HepG2 (cell line): ENCODE results near the gene SLC6A16. TPM values are rescaled to one million over a fixed set of nuclear protein-coding genes. Genes with fewer than 3 reads are reported as not detected.
"Not testable (repeated sequence)": the region's sequence is repeated elsewhere in the genome, so short reads cannot be mapped to it uniquely, and the experiment has no call there.

Experiments
- ATAC-seq: fragments of 200-7000 bp; cut with Tn5 transposase; 3 replicates; pipeline ENCODE4 v1.9.1; 2020; ENCODE audit warnings: mild to moderate bottlenecking, moderate library complexity
- BruUV-seq: library from RNA; stranded (reverse); fragments of 400-500 nt; replicated peaks from 2 replicates; lab custom pipeline; 2021; lab: Mats Ljungman, UMichigan
- CTCF ChIA-PET: fragments of 300-600 bp; formaldehyde crosslinking; extraction: SDS; loops from one replicate; lab custom pipeline; 2021; ENCODE audit warnings: low total read pairs, inconsistent platforms, low intra/inter-chr PET ratio; lab: Yijun Ruan, JAX
- POLR2A ChIA-PET: fragments of 350-600 bp; sonication (Branson Sonifier 250); formaldehyde crosslinking; loops from one replicate; lab custom pipeline; 2020; ENCODE audit warnings: antibody characterized with exemption, inconsistent platforms; lab: Yijun Ruan, JAX
- DNase-seq: peaks from one replicate; pipeline ENCODE4 v3.0.0-alpha.2; 2015; ENCODE audit warnings: low spot score
- FAIRE-seq: peaks from 3 replicates; lab custom pipeline; 2011; peaks lifted over from hg19 to GRCh38; lab: Jason Lieb, UNC
- H2AFZ ChIP-seq: one replicate; pipeline ENCODE4 v1.6.1; 2011; ENCODE audit warnings: low read length, inconsistent platforms
- H3K27ac ChIP-seq: fragments of 300-600 bp; 3 replicates; pipeline ENCODE4 v1.8.0; 2011; ENCODE audit warnings: mixed run types, mild to moderate bottlenecking, mixed read lengths, low read length, inconsistent platforms; ENCODE audit not compliant: insufficient read depth; ENCODE audit errors: extremely low read length
- H3K27me3 ChIP-seq, 2 experiments: fragments of 200-600 bp in 1 of 2; 2 replicates in 1 of 2; 3 replicates in 1 of 2; pipeline versions ENCODE4 v1.6.0 to v1.8.0; 2011; ENCODE audit warnings: low read length in 2 of 2, mild to moderate bottlenecking in 2 of 2, moderate library complexity in 2 of 2, inconsistent platforms in 1 of 2; ENCODE audit not compliant: insufficient read depth in 2 of 2, control insufficient read depth in 1 of 2
- H3K36me3 ChIP-seq, 2 experiments: fragments of 200-600 bp in 1 of 2; replicated peaks in 1 of 2; 2 replicates in 1 of 2; 3 replicates in 1 of 2; pipeline versions ENCODE4 v1.5.1 to v1.8.0; 2011; ENCODE audit warnings: low read length in 2 of 2, inconsistent platforms in 1 of 2; ENCODE audit not compliant: insufficient read depth in 2 of 2, control insufficient read depth in 1 of 2
- H3K4me1 ChIP-seq: 2 replicates; pipeline ENCODE4 v1.5.1; 2012; ENCODE audit warnings: low read length, inconsistent platforms; ENCODE audit not compliant: insufficient read depth
- H3K4me2 ChIP-seq: 2 replicates; pipeline ENCODE4 v1.6.0; 2011; ENCODE audit warnings: low read depth, low read length, inconsistent platforms
- H3K4me3 ChIP-seq, 3 experiments: fragments of 200-600 bp in 1 of 3; sonication (generic), shearing (Covaris generic) in 1 of 3; replicated peaks in 1 of 3; 2 replicates each; pipeline ENCODE4 v1.5.1; 2011 to 2016; ENCODE audit warnings: low read length in 3 of 3, inconsistent platforms in 2 of 3, low read depth in 2 of 3, mild to moderate bottlenecking in 2 of 3, control low read depth in 1 of 3, mixed read lengths in 1 of 3; ENCODE audit not compliant: insufficient read depth in 1 of 3
- H3K79me2 ChIP-seq: one replicate; pipeline ENCODE4 v1.6.1; 2011; ENCODE audit warnings: low read length, inconsistent platforms; ENCODE audit not compliant: insufficient read depth
- H3K9ac ChIP-seq: 2 replicates; pipeline ENCODE4 v1.6.0; 2011; ENCODE audit warnings: mild to moderate bottlenecking, low read depth, low read length, inconsistent platforms; ENCODE audit not compliant: insufficient read depth
- H3K9me3 ChIP-seq: 2 replicates; pipeline ENCODE4 v1.5.1; 2012; ENCODE audit warnings: mild to moderate bottlenecking, low read length
- H4K20me1 ChIP-seq: 2 replicates; pipeline ENCODE4 v1.6.0; 2011; ENCODE audit warnings: inconsistent platforms, mild to moderate bottlenecking, low read length, moderate library complexity; ENCODE audit not compliant: insufficient read depth
- MBNL3 ChIP-seq: fragments of 250-450 bp; sonication (Bioruptor Pico); conservative IDR thresholded peaks from 2 replicates; pipeline ENCODE4 v1.8.0; 2022; ENCODE audit warnings: mild to moderate bottlenecking, inconsistent platforms
- NKX3-1 ChIP-seq: sonication (generic); formaldehyde crosslinking; IDR thresholded peaks from 2 replicates; pipeline ENCODE4 v1.5.0; 2020; ENCODE audit warnings: missing genetic modification reagents
- WGBS: methylation state at CpG from one replicate; pipeline ENCODE4 v1.1.6; 2017; ENCODE audit warnings: low lambda C conversion rate; 5-methylcytosine and 5-hydroxymethylcytosine counted together
- in situ Hi-C: cut with HindIII; loops from 2 replicates; pipeline ENCODE4 v1.10.0; 2017; ENCODE audit warnings: low pct_unique_long_range_greater_than_20kb; ENCODE audit not compliant: extremely low pct_ligation_motif_present
- intact Hi-C: fragments of 100-400 bp; cut with micrococcal nuclease; formaldehyde crosslinking; loops from one replicate; pipeline ENCODE4 v1.10.0; 2022; ENCODE audit not compliant: unreplicated experiment
- polyA plus RNA-seq, 8 experiments: library from polyadenylated mRNA; depleted of rRNA in 3 of 8; stranded (reverse) in 7 of 8; unstranded in 1 of 8; fragments of >200 nt; fragmentation: Illumina TruSeq in 4 of 8; extraction: Trizol in 4 of 8; gene quantifications; 2 replicates each; pipeline versions ENCODE4 v1.2.1 to v1.2.3, GENCODE V29; 2011 to 2016; ENCODE audit warnings: low read depth in 4 of 8, missing spikeins in 1 of 8, mixed read lengths in 1 of 8; ENCODE audit not compliant: insufficient read depth in 1 of 8
- total RNA-seq, 5 experiments: library from RNA; depleted of rRNA; stranded (reverse); fragments of >200 nt; fragmentation: Illumina TruSeq; extraction: Trizol; gene quantifications; 2 replicates each; pipeline ENCODE4 v1.2.3, GENCODE V29; 2016; ENCODE audit warnings: low read depth in 1 of 5

Gene SLC6A16
- total and polyA plus RNA-seq, 2 of the 13 experiments (the other 11 are each of a cell fraction or from before 2014, with no cell fraction given) = 0.07 to 0.18 TPM

DNA sequence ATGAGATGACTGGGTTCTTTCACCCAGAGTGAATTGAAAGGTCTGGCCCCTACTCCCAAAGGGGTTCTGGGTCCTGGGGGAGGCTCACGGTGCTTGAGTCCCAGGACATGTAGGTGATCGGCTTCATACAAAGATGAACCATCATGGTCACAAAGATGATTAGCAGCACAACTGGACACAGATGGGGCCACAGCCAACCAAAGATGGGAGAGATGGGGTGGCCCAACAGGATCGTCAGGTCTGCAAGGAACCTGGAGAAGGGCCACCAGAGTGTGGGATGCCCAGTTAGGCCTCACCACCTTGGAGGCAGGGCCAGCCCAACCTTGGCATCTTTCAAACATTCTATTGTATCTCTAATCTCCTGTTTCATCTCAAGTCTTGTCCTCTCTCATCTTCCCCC, 34.5 kb downstream of the SLC6A16 start (continued):
- TF ChIP-seq NKX3-1 (CRISPR knock-in tag) = no peak
- no peak for TF ChIP-seq MBNL3 (CRISPR knock-in tag)

DNA sequence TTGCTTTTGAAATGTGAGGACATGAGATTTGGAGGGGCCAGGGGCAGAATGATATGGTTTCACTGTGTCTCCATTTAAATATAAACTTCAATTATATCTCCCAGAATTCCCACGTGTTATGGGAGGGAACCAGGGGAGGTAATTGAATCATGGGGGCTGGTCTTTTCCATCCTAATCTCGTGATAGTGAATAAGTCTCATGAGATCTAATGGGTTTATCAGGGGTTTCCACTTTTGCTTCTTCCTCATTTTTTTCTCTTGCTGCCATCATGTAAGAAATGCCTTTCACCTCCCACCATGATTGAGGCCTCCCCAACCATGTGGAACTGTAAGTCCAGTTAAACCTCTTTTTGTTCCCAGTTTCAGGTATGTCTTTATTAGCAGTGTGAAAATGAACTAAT, 35.7 kb downstream of the SLC6A16 start:
- CTCF ChIA-PET, FAIRE-seq, DNase-seq, H3K4me2 ChIP-seq, H3K4me1 ChIP-seq, ATAC-seq, intact Hi-C loops, H3K4me3 ChIP-seq, POLR2A ChIA-PET, H3K9me3 ChIP-seq, in situ Hi-C loops, H4K20me1 ChIP-seq, H3K9ac ChIP-seq, H2AFZ ChIP-seq, BruUV-seq, H3K27me3 ChIP-seq, H3K27ac ChIP-seq, H3K79me2 ChIP-seq, H3K36me3 ChIP-seq: not testable (repeated sequence)
- 6% methylated on average over 2 of the region's 2 CpGs for WGBS

DNA sequence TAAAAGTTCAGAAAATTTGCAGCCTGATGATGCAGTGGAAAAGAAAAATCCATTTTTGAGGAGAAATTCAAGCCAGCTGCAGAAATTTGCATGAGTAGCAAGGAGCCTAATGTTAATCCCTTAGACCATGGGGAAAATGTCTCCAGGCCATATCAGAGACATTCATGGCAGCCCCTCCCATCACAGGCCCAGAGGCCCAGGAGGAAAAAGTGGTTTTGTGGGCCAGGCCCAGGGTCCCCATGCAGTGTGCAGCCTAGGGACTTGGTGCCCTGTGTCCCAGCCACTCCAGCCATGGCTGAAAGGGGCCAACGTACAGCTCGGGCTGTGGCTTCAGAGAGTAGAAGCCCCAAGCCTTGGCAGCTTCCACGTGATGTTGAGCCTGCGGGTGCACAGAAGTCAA, 36.8 kb downstream of the SLC6A16 start:
- intact Hi-C loops, POLR2A ChIA-PET, CTCF ChIA-PET, H2AFZ ChIP-seq, ATAC-seq, in situ Hi-C loops, DNase-seq, H3K4me3 ChIP-seq, H3K9me3 ChIP-seq, H3K27ac ChIP-seq, H3K4me1 ChIP-seq, H3K27me3 ChIP-seq, BruUV-seq, H3K9ac ChIP-seq, H3K4me2 ChIP-seq, FAIRE-seq, H3K79me2 ChIP-seq, H3K36me3 ChIP-seq, H4K20me1 ChIP-seq: not testable (repeated sequence)
- 46% methylated on average over 4 of the region's 4 CpGs for WGBS
